Spleen (tissue), 7 donors: ENCODE data around the gene BMF.

Experiments
- CTCF ChIP-seq, 11 experiments: fragments of 200-600 bp in 7 of 11; fragments of 450-650 bp in 4 of 11; sonication (generic) in 4 of 11; IDR thresholded peaks in 8 of 11; conservative IDR thresholded peaks in 3 of 11; 1 replicate in 7 of 11; 2 replicates in 4 of 11; pipeline versions ENCODE4 v1.4.0 to v1.8.0; 2016 to 2021; ENCODE audit warnings: antibody characterized with exemption in 11 of 11, inconsistent platforms in 4 of 11, mild to moderate bottlenecking in 1 of 11
- POLR2A ChIP-seq, 3 donors: fragments of 450-650 bp; IDR thresholded peaks; one replicate each; pipeline ENCODE4 v1.5.1; 2017; ENCODE audit warnings: antibody characterized with exemption in 3 of 3, mild to moderate bottlenecking in 1 of 3
- POLR2AphosphoS5 ChIP-seq, 3 donors: sonication (generic); formaldehyde crosslinking; IDR thresholded peaks; one replicate each; pipeline ENCODE4 v1.5.1; 2017; ENCODE audit warnings: antibody characterized with exemption in 3 of 3
- donor health status: DM: no; HTN: no; CAD: no; lungs with moderate emphysema.
- donor health status: DM: no; HTN: no; CAD: no.
- donor health status: DM: no; HTN: no; CAD: no.

- TF ChIP-seq CTCF (IDR thresholded peaks at IDR 0.05 in 8 of 11, conservative IDR thresholded peaks at IDR 0.05 in 3 of 11) (no peak), POLR2A (IDR thresholded peaks at IDR 0.05) (no peak), POLR2AphosphoS5 (IDR thresholded peaks at IDR 0.05) (no peak)
Observed at GRCh38 chr15:40079456-40079855, 29.2 kb downstream of the BMF start.
